Measurements from ENCODE around the gene GNAO1.

Gene GNAO1

GRCh38 chr16:56265746-56266145 lies 74.5 kb downstream of the GNAO1 start:
- TF ChIP-seq CTCF (conservative IDR thresholded peaks at IDR 0.05; ENCODE audit: control insufficient read depth, insufficient read depth, low read depth, low read length): no peak
- DNase-seq (ENCODE audit: low read depth): no peak
- no peak overlapping the region for H3K4me3 ChIP-seq (ENCODE audit: control insufficient read depth, low read depth, low read length)

- no peak for DNase-seq (ENCODE audit: low read depth)
- TF ChIP-seq CTCF (conservative IDR thresholded peaks at IDR 0.05; ENCODE audit: control insufficient read depth, insufficient read depth, low read depth, low read length): no peak
- no peak overlapping the region for H3K4me3 ChIP-seq (ENCODE audit: control insufficient read depth, low read depth, low read length)
These were observed 75.6 kb downstream of the GNAO1 start for GRCh38 chr16:56266641-56267607.

- TF ChIP-seq CTCF (conservative IDR thresholded peaks at IDR 0.05; ENCODE audit: control insufficient read depth, insufficient read depth, low read depth, low read length): no peak
These were observed 76.6 kb downstream of the GNAO1 start for GRCh38 chr16:56267888-56268287.

GRCh38 chr16:56268799-56269198 lies 77.5 kb downstream of the GNAO1 start:
- DNase-seq (ENCODE audit: low read depth): no peak
- TF ChIP-seq CTCF (conservative IDR thresholded peaks at IDR 0.05; ENCODE audit: control insufficient read depth, insufficient read depth, low read depth, low read length): no peak
- H3K4me3 ChIP-seq (ENCODE audit: control insufficient read depth, low read depth, low read length): no peak overlapping the region

More at GRCh38 chr16:56267888-56268287, 76.6 kb downstream of the GNAO1 start:
- no peak overlapping the region for H3K4me3 ChIP-seq (ENCODE audit: control insufficient read depth, low read depth, low read length)
- no peak for DNase-seq (ENCODE audit: low read depth)

DNA sequence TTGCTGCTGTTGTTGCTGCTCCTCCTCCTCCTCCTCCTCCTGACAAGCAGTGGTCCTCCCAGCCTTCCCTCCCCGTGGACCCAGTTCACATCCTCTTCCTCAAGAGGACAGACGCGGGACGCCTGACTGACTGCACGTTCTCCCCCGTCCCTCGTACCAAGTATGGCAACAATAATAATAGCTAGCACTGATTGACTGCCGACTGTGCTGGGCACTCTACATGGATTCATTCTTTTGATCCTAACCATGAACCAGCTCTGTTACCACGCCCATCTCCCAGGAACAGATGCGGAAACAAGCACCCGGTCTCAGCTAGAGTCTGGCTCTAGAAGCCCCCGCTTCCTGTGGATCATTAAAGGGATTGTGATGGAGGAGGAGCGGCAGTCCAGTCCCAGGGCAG lies 78.0 kb downstream of the GNAO1 start:
- no peak overlapping the region for H3K4me3 ChIP-seq (ENCODE audit: control insufficient read depth, low read depth, low read length)
- TF ChIP-seq CTCF (conservative IDR thresholded peaks at IDR 0.05; ENCODE audit: control insufficient read depth, insufficient read depth, low read depth, low read length): no peak
- DNase-seq (ENCODE audit: low read depth): no peak

DNA sequence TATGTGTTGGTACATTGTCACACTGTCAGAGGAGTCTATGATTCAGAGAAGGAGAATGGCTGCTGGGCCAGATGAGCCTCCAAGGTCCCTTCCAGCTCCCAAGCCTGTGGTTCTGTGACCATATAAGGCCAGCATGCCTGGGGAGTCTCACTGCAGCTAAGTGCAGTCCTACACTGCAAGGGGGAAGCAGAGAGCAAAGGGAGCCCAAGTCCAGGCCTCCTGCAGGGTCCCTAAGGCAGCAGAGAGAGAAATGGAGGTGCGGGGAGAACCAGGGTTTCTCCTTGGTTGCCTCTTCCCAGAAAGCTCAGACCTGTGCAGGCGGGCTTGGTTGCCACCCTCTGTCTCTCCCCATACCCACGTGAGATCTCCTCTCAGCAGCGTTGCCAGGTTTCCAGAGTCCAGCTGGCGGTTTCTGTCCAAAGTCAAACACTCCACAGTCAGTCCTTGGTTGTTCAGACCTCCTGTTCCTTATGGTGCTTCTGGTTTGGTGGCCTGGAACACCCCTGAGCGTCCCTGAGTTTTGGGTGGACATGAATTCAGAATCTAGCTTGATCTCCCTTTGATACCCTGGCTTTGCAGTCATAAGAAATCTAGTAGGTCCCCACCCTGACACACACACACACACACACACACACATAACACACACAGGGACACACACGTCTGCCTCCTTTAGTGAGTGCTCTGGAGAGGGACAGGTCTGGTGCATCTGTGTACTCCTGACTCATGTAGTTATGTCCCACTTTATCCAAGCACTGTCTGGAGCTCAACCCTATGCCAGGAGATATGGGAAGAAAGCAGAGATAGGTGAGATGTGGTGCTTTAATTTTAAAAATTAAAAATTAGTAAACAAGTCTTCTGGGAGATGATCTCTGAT lies 78.8 kb downstream of the GNAO1 start:
- DNase-seq (ENCODE audit: low read depth): peak; percentile 11
- no peak for TF ChIP-seq CTCF (conservative IDR thresholded peaks at IDR 0.05; ENCODE audit: control insufficient read depth, insufficient read depth, low read depth, low read length)
- H3K4me3 ChIP-seq (ENCODE audit: control insufficient read depth, low read depth, low read length): no peak overlapping the region

Measured in fibroblast of mammary gland (primary cell).